Parathyroid adenoma (tissue), 2 donors: Measurements from ENCODE around the gene TTBK1.

ENCODE experiments used
- H2AFZ ChIP-seq: fragments of 300-600 bp; sonication (generic); one replicate; pipeline ENCODE4 v1.7.0; 2017; ENCODE audit warnings: antibody characterized with exemption, mild to moderate bottlenecking
- H3K27ac ChIP-seq: fragments of 300-600 bp; sonication (generic); one replicate; pipeline ENCODE4 v1.7.0; 2017
- H3K27me3 ChIP-seq: fragments of 300-600 bp; sonication (generic); one replicate; pipeline ENCODE4 v1.7.0; 2017; ENCODE audit warnings: low read length; ENCODE audit not compliant: control insufficient read depth, insufficient read depth
- H3K36me3 ChIP-seq: fragments of 300-600 bp; sonication (generic); one replicate; pipeline ENCODE4 v1.7.0; 2017; ENCODE audit warnings: low read length; ENCODE audit not compliant: control insufficient read depth, insufficient read depth
- H3K4me1 ChIP-seq: fragments of 300-600 bp; sonication (generic); one replicate; pipeline ENCODE4 v1.7.0; 2017; ENCODE audit warnings: control low read depth
- H3K4me2 ChIP-seq: fragments of 300-600 bp; sonication (generic); one replicate; pipeline ENCODE4 v1.7.0; 2017; ENCODE audit warnings: low read length
- H3K4me3 ChIP-seq: fragments of 300-600 bp; sonication (generic); one replicate; pipeline ENCODE4 v1.7.0; 2017; ENCODE audit warnings: low read depth, low read length
- H3K79me2 ChIP-seq: fragments of 300-600 bp; sonication (generic); one replicate; pipeline ENCODE4 v1.7.0; 2017; ENCODE audit warnings: control low read depth
- H3K9ac ChIP-seq: fragments of 300-600 bp; sonication (generic); one replicate; pipeline ENCODE4 v1.7.0; 2017; ENCODE audit warnings: mild to moderate bottlenecking
- H3K9me3 ChIP-seq: fragments of 300-600 bp; sonication (generic); one replicate; pipeline ENCODE4 v1.7.0; 2017; ENCODE audit warnings: low read length; ENCODE audit not compliant: control insufficient read depth
- TF ChIP-seq, protein P1 (sequence below): fragments of 300-600 bp; sonication (generic); IDR thresholded peaks from one replicate; pipeline ENCODE4 v1.7.0; 2017; ENCODE audit warnings: antibody characterized with exemption, mild to moderate bottlenecking
- donor health status: primary hyperparathyroidism.

Gene TTBK1

DNA sequence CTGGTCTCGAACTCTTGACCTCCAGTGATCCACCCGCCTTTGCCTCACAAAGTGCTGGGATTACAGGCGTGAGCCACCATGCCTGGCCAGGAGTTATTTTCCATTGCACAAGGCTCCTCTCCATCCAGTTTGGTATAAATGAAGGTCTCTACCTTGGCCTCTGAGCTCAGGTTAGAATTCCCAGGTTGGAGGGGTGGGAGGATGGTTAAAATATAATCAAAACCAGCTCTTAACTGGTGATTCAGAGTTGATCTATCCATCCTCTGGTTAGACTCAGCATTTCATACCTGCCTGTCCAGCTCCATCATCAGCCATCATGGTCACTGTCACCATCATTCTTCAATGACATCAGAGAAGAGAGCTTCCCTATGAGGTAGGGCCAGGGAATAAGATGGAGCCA is 52.2 kb downstream of the TTBK1 start:
- H3K27me3 ChIP-seq = no peaks in the 10 kb centered on the region
- H3K4me3 ChIP-seq = no peak overlapping the region
- H3K9ac ChIP-seq = no peak overlapping the region
- H3K27ac ChIP-seq = no peak overlapping the region
- H3K36me3 ChIP-seq = no peaks in the 10 kb centered on the region
- no peak overlapping the region for H3K4me2 ChIP-seq
- no peak overlapping the region for H2AFZ ChIP-seq
- TF ChIP-seq, protein P1, sequence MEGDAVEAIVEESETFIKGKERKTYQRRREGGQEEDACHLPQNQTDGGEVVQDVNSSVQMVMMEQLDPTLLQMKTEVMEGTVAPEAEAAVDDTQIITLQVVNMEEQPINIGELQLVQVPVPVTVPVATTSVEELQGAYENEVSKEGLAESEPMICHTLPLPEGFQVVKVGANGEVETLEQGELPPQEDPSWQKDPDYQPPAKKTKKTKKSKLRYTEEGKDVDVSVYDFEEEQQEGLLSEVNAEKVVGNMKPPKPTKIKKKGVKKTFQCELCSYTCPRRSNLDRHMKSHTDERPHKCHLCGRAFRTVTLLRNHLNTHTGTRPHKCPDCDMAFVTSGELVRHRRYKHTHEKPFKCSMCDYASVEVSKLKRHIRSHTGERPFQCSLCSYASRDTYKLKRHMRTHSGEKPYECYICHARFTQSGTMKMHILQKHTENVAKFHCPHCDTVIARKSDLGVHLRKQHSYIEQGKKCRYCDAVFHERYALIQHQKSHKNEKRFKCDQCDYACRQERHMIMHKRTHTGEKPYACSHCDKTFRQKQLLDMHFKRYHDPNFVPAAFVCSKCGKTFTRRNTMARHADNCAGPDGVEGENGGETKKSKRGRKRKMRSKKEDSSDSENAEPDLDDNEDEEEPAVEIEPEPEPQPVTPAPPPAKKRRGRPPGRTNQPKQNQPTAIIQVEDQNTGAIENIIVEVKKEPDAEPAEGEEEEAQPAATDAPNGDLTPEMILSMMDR = no peak
- no peaks in the 10 kb centered on the region for H3K79me2 ChIP-seq
- no peaks in the 10 kb centered on the region for H3K4me1 ChIP-seq
- no peaks in the 10 kb centered on the region for H3K9me3 ChIP-seq

DNA sequence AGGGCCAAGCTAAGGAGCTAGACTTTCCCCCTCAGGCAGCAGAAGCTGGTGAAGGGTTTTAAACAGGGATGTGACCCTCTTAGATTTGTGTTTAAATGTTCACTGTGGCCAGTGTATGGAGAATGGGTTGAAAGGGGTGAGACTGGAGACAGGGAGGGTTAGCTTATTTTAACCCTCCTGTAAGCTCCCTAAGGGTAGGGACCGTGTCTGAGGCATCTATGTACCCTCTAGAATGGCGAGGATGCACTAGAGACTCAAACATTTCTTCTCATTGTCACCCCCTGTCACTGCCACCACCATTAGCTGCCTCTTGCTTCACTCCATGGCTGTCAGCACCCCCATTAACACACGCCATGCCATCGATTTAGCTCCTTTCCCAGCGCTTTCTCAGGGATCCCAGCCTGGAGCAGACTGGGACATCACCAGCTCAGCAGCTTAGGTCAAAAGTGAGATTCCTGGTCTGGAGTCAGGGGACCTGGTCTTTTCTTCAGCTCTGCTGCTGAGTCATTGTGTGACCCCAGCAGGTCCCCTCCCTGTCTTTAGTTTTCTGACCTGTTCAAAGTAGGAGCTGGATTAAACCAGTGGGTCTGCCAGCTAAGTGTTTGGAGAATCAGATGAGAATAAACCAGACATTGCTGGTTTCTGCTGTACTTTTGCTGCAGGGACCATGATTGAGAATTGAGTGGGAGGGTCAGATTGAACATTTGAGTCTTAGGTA is 53.7 kb downstream of the TTBK1 start:
- TF ChIP-seq, protein P1 = no peak
- H3K9me3 ChIP-seq = no peaks in the 10 kb centered on the region
- no peaks in the 10 kb centered on the region for H3K27me3 ChIP-seq
- H3K9ac ChIP-seq = no peak overlapping the region
- no peaks in the 10 kb centered on the region for H3K36me3 ChIP-seq
- H3K27ac ChIP-seq = no peak overlapping the region
- no peak overlapping the region for H3K4me2 ChIP-seq
- no peaks in the 10 kb centered on the region for H3K4me1 ChIP-seq
- no peak overlapping the region for H3K4me3 ChIP-seq
- H3K79me2 ChIP-seq = no peaks in the 10 kb centered on the region
- H2AFZ ChIP-seq = no peak overlapping the region

DNA sequence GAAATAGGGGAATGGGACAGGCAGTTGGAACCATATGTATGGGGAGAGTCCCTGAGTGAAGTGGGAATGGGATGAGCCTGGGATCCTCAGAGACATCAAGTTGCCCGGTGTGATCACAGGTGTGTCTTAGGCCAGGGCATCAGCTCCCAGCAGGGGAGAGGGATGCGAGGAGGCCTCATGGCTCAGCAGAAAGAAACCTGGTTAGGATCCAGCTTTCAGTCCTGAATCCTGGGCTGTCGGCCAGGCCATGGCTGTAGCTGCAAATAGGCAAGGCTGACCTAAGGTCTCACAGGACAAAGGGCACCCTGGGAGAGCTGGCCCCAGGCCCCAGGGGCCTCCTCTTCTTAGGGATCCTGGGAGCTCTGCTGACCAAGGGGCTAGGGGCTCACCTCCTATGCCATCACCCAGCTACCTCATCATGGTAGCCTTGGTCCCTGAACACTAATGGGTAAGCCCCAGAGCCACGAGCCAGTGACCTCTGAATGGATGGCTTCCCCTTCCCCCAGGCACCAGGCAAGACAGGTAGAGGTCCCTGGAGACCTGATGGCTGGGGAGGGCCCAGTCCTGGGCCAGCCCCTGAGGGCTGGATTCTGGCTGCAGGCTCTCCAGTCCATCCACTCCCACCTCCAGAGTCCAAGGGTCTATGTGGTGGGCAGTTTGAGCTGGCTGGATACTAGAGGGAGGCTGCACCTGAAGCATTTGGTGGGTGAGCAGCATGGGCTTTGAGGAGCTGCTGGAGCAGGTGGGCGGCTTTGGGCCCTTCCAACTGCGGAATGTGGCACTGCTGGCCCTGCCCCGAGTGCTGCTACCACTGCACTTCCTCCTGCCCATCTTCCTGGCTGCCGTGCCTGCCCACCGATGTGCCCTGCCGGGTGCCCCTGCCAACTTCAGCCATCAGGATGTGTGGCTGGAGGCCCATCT is 54.6 kb downstream of the TTBK1 start, which contains the start of gene SLC22A7:
TSS of gene SLC22A7 (plus strand) at position 617 of the 921 bp plus-strand sequence. CDS start at position 716, 99 bp downstream.
- no peaks in the 10 kb centered on the region for H3K4me1 ChIP-seq
- TF ChIP-seq, protein P1 = no peak
- no peak within 1 kb of the TSS for H3K4me3 ChIP-seq
- no peaks in the 10 kb centered on the region for H3K27me3 ChIP-seq
- H2AFZ ChIP-seq = no peak within 1 kb of the TSS
- H3K27ac ChIP-seq = no peak within 1 kb of the TSS
- no peak within 1 kb of the TSS for H3K9ac ChIP-seq
- H3K4me2 ChIP-seq = no peak within 1 kb of the TSS
- no peaks in the 10 kb centered on the region for H3K79me2 ChIP-seq
- H3K9me3 ChIP-seq = no peaks in the 10 kb centered on the region
- no peaks in the 10 kb centered on the region for H3K36me3 ChIP-seq

DNA sequence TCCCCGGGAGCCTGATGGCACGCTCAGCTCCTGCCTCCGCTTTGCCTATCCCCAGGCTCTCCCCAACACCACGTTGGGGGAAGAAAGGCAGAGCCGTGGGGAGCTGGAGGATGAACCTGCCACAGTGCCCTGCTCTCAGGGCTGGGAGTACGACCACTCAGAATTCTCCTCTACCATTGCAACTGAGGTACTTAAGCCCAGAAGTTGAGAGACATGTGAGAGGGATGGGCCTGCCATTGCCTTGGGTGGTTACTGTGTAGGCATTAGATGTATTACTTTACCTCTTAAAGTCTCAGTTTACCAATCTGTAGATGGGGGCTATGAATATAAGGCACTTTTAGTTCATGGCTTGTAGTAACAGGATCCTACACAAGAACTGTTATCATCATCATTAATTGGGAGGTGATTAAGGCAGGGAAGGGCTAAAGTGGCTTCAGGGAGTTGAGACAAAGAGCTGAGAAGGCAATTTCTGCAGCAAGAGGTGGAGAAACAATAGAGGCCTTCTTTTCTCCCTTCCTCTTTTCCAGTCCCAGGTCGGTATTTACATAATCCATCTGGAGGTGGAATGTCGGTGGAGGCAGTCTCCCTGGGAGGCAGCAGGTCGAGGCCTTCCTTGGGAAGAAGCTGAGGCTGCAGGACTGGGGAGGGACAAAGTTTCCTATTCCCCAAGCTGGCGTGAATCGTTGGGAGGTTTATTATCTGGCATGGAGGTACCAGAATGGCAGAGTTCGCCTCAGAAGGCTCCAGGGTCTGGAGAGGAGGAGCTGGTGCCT is 55.5 kb downstream of the TTBK1 start:
- Histone ChIP-seq H3K27me3 (no peaks in the 10 kb centered on the region), H3K4me3 (no peak overlapping the region), H3K4me2 (no peak overlapping the region), H3K79me2 (no peaks in the 10 kb centered on the region), H3K4me1 (no peaks in the 10 kb centered on the region), H3K27ac (no peak overlapping the region), H3K9me3 (no peaks in the 10 kb centered on the region), H2AFZ (no peak overlapping the region), H3K9ac (no peak overlapping the region), H3K36me3 (no peaks in the 10 kb centered on the region)
- TF ChIP-seq, protein P1 = no peak
